Measurements from ENCODE around the gene CCDC197. TPM values are rescaled to one million over a fixed set of nuclear protein-coding genes. Genes with fewer than 3 reads are reported as not detected.

Gene CCDC197
- total and polyA plus RNA-seq, 4 donors: not detected

- Histone ChIP-seq H3K27ac (ENCODE audit: low read depth in 1 of 2, low read length in 2 of 2) (no peak overlapping the region), H3K27me3 (ENCODE audit: control insufficient read depth in 4 of 4, insufficient read depth in 4 of 4, low read length in 3 of 4) (no peaks in the 10 kb centered on the region), H3K36me3 (ENCODE audit: control insufficient read depth in 4 of 4, insufficient read depth in 3 of 4, low read depth in 1 of 4, low read length in 3 of 4) (no peaks in the 10 kb centered on the region), H3K4me3 (ENCODE audit: low read depth in 1 of 3, low read length in 3 of 3) (no peak overlapping the region), H3K4me1 (ENCODE audit: control insufficient read depth in 4 of 4, insufficient read depth in 4 of 4, low read length in 3 of 4) (no peaks in the 10 kb centered on the region), H3K9me3 (ENCODE audit: control insufficient read depth in 4 of 4, low read length in 3 of 4) (no peaks in the 10 kb centered on the region), H3K9ac (ENCODE audit: low read depth in 1 of 2, low read length in 2 of 2) (no peak overlapping the region)
- no peak for DNase-seq (ENCODE audit: low spot score)
- 83% methylated on average over 6 of the region's 6 CpGs for WGBS
- TF ChIP-seq ATF3 (IDR thresholded peaks at IDR 0.05) (no peak), JUND (IDR thresholded peaks at IDR 0.05) (no peak), TAF1 (conservative IDR thresholded peaks at IDR 0.05) (no peak), RXRA (IDR thresholded peaks at IDR 0.05) (no peak), FOXA2 (IDR thresholded peaks at IDR 0.05) (no peak), MAX (IDR thresholded peaks at IDR 0.05) (no peak), RAD21 (IDR thresholded peaks at IDR 0.05) (no peak), HNF4G (IDR thresholded peaks at IDR 0.05) (no peak), YY1 (IDR thresholded peaks at IDR 0.05) (no peak)
These were observed 3.2 kb downstream of the CCDC197 start for GRCh38 chr14:94000267-94000666.

GRCh38 chr14:94001016-94001415 is 3.9 kb downstream of the CCDC197 start:
- H3K36me3 ChIP-seq (ENCODE audit: control insufficient read depth in 4 of 4, insufficient read depth in 3 of 4, low read depth in 1 of 4, low read length in 3 of 4): no peaks in the 10 kb centered on the region
- no peak for TF ChIP-seq FOXA2 (IDR thresholded peaks at IDR 0.05)
- TF ChIP-seq FOXA1 (IDR thresholded peaks at IDR 0.05): no peak
- H3K27me3 ChIP-seq (ENCODE audit: control insufficient read depth in 4 of 4, insufficient read depth in 4 of 4, low read length in 3 of 4): no peaks in the 10 kb centered on the region
- WGBS: 82% methylated on average over 13 of the region's 13 CpGs
- H3K9me3 ChIP-seq (ENCODE audit: control insufficient read depth in 4 of 4, low read length in 3 of 4): no peaks in the 10 kb centered on the region
- no peak overlapping the region for H3K27ac ChIP-seq (ENCODE audit: low read depth in 1 of 2, low read length in 2 of 2)
- no peak for DNase-seq (ENCODE audit: low spot score)
- no peak overlapping the region for H3K4me3 ChIP-seq (ENCODE audit: low read depth in 1 of 3, low read length in 3 of 3)
- no peaks in the 10 kb centered on the region for H3K4me1 ChIP-seq (ENCODE audit: control insufficient read depth in 4 of 4, insufficient read depth in 4 of 4, low read length in 3 of 4)
- H3K9ac ChIP-seq (ENCODE audit: low read depth in 1 of 2, low read length in 2 of 2): no peak overlapping the region

GRCh38 chr14:94001501-94002396 is 4.6 kb downstream of the CCDC197 start:
- Histone ChIP-seq H3K4me3 (ENCODE audit: low read depth in 1 of 3, low read length in 3 of 3) (no peak overlapping the region), H3K4me1 (ENCODE audit: control insufficient read depth in 4 of 4, insufficient read depth in 4 of 4, low read length in 3 of 4) (no peaks in the 10 kb centered on the region), H3K27ac (ENCODE audit: low read depth in 1 of 2, low read length in 2 of 2) (no peak overlapping the region), H3K9me3 (ENCODE audit: control insufficient read depth in 4 of 4, low read length in 3 of 4) (no peaks in the 10 kb centered on the region), H3K36me3 (ENCODE audit: control insufficient read depth in 4 of 4, insufficient read depth in 3 of 4, low read depth in 1 of 4, low read length in 3 of 4) (no peaks in the 10 kb centered on the region), H3K9ac (ENCODE audit: low read depth in 1 of 2, low read length in 2 of 2) (no peak overlapping the region), H3K27me3 (ENCODE audit: control insufficient read depth in 4 of 4, insufficient read depth in 4 of 4, low read length in 3 of 4) (no peaks in the 10 kb centered on the region)
- peak; percentile 39 for DNase-seq (ENCODE audit: low spot score)
- WGBS: 48% methylated on average over 26 of the region's 26 CpGs
- TF ChIP-seq HNF4A (conservative IDR thresholded peaks at IDR 0.05): no peak
- TF ChIP-seq ATF3 (IDR thresholded peaks at IDR 0.05): no peak
- TF ChIP-seq CTCF (IDR thresholded peaks at IDR 0.05; ENCODE audit: low read depth, low read length, missing input control): peak; percentile 99
- TF ChIP-seq SP1 (IDR thresholded peaks at IDR 0.05): no peak
- no peak for TF ChIP-seq FOXA2 (IDR thresholded peaks at IDR 0.05)
- TF ChIP-seq JUND (IDR thresholded peaks at IDR 0.05): no peak
- TF ChIP-seq MAX (IDR thresholded peaks at IDR 0.05): no peak
- TF ChIP-seq RXRA (IDR thresholded peaks at IDR 0.05): no peak
- peak; percentile 85 to 90 for TF ChIP-seq RAD21 (IDR thresholded peaks at IDR 0.05)
- TF ChIP-seq YY1 (IDR thresholded peaks at IDR 0.05): no peak
- TF ChIP-seq EGR1 (IDR thresholded peaks at IDR 0.05; ENCODE audit: low read depth in 2 of 2): no peak
- no peak for TF ChIP-seq GABPA (IDR thresholded peaks at IDR 0.05 in 1 of 2, conservative IDR thresholded peaks at IDR 0.05 in 1 of 2)
